GM12865 (cell line): ENCODE results near the gene TP73.
A peak's percentile ranks its signal among the peaks of the same experiment; 100 is the strongest.

ENCODE experiments used
- DNase-seq: peaks from one replicate; pipeline ENCODE4 v3.0.0; 2010; ENCODE audit warnings: low read depth
- H3K4me3 ChIP-seq: 2 replicates; pipeline ENCODE4 v1.5.1; 2011; ENCODE audit warnings: mild to moderate bottlenecking, low read depth, low read length, control low read depth
- TF ChIP-seq, protein P1 (sequence below): IDR thresholded peaks from 2 replicates; pipeline ENCODE4 v1.5.1; 2011; ENCODE audit warnings: low read length, control low read depth, low read depth, inconsistent platforms; ENCODE audit not compliant: insufficient read depth; ENCODE audit errors: missing control alignments

TP73 gene

DNA sequence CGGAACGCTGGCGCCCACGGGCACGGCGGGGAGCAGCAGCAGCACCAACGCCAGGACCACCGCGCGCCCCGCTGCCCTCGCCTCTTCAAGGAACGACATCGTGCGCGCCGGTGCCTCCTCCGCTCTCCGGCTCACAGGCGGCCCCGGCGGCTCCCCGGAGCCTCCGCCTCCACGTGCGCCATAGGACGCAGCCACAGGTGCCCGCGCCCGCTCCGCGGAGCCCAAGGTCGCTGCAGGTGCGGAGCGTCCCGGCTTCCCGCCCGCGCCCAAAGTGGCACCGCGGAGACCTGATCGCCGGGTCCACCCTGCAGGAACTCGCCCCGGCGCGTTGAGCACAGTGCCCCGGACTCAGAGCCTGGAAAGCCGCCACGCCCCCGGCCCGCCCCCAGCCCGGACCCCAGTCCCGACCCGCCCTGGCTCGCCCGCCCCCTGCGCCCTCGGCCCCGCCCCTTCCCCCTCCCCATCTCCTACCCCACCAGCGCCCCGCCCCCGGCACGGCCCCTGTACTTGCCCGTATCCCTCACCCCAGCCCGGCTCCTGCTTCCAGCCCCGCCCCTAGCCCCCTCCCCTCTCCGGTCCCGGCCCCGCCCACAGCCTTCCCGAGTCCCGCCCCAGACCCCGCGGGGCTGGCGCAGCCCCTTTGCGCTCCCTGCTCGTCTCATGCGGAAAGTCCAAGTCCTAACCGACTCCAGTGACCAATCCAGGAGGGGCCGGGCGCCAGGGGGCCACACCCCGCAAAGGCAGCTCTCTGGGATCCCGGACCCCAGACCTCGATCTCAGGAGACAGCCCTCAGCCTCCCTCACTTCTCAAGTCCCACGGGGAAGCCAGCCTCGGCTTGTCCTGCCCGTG is 40.9 kb upstream of the TP73 start, which contains the start of gene MEGF6:
TSS of gene MEGF6 (minus strand) at position 339 of the 850 bp plus-strand sequence. CDS start at position 99, 240 bp downstream.
- peak; percentile 18 for DNase-seq
- no peak within 1 kb of the TSS for H3K4me3 ChIP-seq
- TF ChIP-seq, protein P1, sequence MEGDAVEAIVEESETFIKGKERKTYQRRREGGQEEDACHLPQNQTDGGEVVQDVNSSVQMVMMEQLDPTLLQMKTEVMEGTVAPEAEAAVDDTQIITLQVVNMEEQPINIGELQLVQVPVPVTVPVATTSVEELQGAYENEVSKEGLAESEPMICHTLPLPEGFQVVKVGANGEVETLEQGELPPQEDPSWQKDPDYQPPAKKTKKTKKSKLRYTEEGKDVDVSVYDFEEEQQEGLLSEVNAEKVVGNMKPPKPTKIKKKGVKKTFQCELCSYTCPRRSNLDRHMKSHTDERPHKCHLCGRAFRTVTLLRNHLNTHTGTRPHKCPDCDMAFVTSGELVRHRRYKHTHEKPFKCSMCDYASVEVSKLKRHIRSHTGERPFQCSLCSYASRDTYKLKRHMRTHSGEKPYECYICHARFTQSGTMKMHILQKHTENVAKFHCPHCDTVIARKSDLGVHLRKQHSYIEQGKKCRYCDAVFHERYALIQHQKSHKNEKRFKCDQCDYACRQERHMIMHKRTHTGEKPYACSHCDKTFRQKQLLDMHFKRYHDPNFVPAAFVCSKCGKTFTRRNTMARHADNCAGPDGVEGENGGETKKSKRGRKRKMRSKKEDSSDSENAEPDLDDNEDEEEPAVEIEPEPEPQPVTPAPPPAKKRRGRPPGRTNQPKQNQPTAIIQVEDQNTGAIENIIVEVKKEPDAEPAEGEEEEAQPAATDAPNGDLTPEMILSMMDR = no peak

DNA sequence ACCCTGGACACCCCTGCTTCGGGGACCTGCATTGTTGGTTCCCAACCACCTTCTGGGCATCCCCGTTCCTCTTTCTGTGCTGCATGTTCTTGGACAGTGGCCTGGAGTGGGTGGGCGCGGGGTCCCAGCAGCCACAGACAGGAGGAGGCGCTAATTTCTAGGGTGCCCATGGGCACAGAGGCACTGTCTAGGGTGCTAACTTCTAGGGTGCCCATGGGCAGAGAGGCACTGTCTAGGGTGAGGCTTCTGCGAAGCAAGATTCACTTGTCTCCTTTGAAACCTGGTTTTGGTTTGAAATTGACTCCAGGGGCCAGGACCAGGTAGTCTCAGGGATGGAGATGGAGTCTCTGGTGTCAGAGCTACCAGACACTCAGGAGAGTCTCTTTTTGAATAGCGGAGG is 40.2 kb upstream of the TP73 start:
- TF ChIP-seq, protein P1 = no peak
- DNase-seq = no peak
- H3K4me3 ChIP-seq = no peak overlapping the region

DNA sequence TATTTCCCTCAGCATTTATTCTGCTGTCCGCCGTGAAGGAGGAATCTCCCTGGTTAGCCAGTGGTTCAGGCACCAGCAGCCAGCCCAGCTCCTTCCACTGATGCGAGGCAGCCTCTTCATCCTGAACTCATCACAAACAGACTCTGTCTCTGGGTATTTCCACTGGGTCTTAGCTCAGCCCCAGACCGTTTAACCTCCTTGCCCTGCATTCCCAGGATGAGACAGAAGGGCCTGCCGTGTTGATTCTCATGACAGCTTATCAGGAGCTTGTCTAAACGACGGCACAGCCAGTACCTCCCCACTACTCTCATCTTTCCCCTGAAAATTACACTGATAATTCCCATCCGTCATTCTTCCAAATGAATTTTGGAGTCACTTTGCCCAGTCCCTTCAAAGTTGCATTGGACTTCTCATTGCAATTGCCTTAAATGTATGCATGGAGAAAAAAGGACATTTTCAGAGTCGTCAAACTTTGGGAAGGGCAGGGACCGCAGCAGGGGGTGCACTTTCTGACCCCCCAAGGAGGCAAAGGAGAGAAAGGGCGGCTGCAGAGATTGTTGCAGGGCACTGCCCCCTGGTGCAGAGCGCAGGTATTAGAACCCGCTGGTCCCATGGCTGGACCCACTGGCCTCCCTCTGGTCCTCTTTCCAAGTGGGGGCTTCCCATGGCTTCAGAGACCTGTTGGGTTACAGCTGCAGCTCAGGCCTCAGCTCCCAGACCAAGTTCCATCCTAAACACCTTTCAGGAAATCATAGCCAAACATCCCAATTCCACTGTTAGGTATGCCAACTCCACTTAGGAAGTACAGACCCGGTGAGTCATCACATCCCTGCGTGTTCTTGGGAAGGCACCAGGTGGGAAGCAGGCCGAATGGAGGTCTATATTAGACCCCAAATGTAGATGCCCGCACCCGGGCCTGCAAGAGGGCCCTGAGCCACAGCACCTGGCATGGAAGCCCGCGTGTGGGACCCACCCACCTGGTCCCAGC is 37.3 kb upstream of the TP73 start:
- H3K4me3 ChIP-seq = no peak overlapping the region
- DNase-seq = peak; percentile 20
- TF ChIP-seq, protein P1 = peak; percentile 69

DNA sequence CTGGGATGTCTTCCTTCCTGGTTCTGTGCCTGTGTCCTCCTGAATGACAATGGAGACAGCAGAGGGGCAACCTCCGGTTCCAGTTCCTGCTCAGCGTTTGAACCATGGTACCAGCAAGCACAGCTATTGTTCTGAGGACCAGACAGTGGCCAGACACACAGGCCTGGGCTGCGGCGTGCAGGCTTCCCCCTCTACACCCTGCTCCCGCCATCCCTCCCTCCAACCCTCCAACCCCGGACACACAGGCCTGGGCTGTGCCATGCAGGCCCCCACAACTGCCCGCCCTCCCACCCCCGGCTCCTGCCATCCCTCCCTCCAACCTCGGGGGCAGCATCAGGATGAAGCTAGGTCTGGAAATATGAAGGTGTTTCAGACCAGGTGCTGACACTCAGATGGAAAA is 35.5 kb upstream of the TP73 start:
- H3K4me3 ChIP-seq = no peak overlapping the region
- TF ChIP-seq, protein P1 = no peak
- DNase-seq = no peak

DNA sequence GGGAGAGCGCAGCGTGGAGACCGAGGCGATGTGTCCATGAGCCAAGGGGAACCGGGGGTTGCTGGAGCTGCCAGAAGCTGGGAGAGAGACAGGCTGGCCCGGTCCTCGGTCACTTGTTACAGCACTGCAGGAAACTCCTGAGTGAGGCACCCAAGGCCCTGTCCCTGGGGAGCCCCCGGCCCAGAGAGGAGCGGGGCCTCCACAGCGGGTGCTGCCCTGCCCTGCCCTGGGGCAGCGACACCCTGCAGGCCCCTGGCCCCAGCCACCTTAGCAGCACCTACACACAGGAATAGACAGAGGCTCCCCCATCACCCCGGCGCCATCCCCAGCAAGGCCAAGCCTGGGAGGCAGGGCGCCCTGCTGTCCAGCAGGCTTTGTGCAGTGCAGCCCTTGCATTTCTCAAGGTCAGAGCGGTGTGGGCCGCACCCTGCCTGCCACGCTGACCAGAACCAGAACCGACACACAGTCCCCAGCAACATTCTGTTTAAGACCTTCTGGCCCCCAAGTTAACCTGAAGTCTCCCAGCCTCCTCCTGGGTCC is 34.4 kb upstream of the TP73 start:
- H3K4me3 ChIP-seq = no peak overlapping the region
- TF ChIP-seq, protein P1 = no peak
- no peak for DNase-seq

DNA sequence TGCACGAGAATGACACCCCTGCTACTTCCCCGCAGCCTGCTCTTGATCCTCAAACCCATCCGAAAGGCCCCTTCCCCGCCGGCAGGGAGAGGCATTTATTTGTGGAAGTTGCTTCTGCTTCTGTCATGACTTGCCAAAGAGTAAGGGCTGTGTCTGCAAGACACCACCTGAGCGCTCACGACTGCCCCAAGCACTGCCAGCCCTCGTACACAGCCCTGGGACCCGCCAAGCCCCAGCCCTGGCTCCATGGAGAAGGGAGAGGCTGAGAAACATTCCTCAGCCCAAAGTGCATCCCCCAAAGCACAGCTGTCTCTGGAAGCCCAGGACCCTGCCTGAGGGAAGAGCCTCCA is 33.8 kb upstream of the TP73 start:
- TF ChIP-seq, protein P1 = no peak
- H3K4me3 ChIP-seq = no peak overlapping the region
- DNase-seq = no peak
